GM23338 (cell line): ENCODE measurements around the gene SSTR3. TPM values are rescaled to one million over a fixed set of nuclear protein-coding genes. Genes with fewer than 3 reads are reported as not detected.

Experiments used
- ATAC-seq: fragments of 200-7000 bp; cut with Tn5 transposase; 3 replicates; pipeline ENCODE4 v1.9.1; 2020
- DNase-seq: peaks from one replicate; pipeline ENCODE4 v3.0.0-alpha.2; 2015; ENCODE audit warnings: low spot score
- H2AFZ ChIP-seq: fragments of 200-600 bp; sonication (generic); 2 replicates; pipeline ENCODE4 v1.8.0; 2016; ENCODE audit warnings: antibody characterized with exemption, mild to moderate bottlenecking, moderate library complexity
- H3F3A ChIP-seq: fragments of 200-600 bp; sonication (generic); replicated peaks from 2 replicates; pipeline ENCODE4 v1.8.0; 2017; ENCODE audit warnings: antibody characterized with exemption, mixed run types, low read depth
- H3K27ac ChIP-seq: fragments of 200-600 bp; sonication (generic); 2 replicates; pipeline ENCODE4 v1.6.1; 2016; ENCODE audit warnings: low read depth
- H3K27me3 ChIP-seq: fragments of 200-600 bp; sonication (generic); 2 replicates; pipeline ENCODE4 v1.8.0; 2016; ENCODE audit warnings: mild to moderate bottlenecking, mixed run types, moderate library complexity; ENCODE audit not compliant: insufficient read depth
- H3K36me3 ChIP-seq: fragments of 200-600 bp; sonication (generic); 2 replicates; pipeline ENCODE4 v1.8.0; 2016; ENCODE audit warnings: mild to moderate bottlenecking; ENCODE audit not compliant: insufficient read depth
- H3K4me1 ChIP-seq: fragments of 200-600 bp; sonication (generic); 2 replicates; pipeline ENCODE4 v1.8.0; 2016; ENCODE audit warnings: mild to moderate bottlenecking, moderate library complexity; ENCODE audit not compliant: insufficient read depth
- H3K4me2 ChIP-seq: fragments of 200-600 bp; sonication (generic); 2 replicates; pipeline ENCODE4 v1.7.1; 2017; ENCODE audit warnings: mixed run types
- H3K4me3 ChIP-seq: fragments of 200-600 bp; sonication (generic); 2 replicates; pipeline ENCODE4 v1.6.1; 2016; ENCODE audit warnings: mixed run types
- H3K79me2 ChIP-seq: fragments of 200-600 bp; sonication (generic); replicated peaks from 2 replicates; pipeline ENCODE4 v1.8.0; 2017; ENCODE audit warnings: mild to moderate bottlenecking; ENCODE audit not compliant: insufficient read depth
- H3K9me2 ChIP-seq: fragments of 200-600 bp; sonication (generic); 2 replicates; pipeline ENCODE4 v1.8.0; 2017; ENCODE audit not compliant: insufficient read depth
- H4K20me1 ChIP-seq: fragments of 200-600 bp; sonication (generic); replicated peaks from 2 replicates; pipeline ENCODE4 v1.8.0; 2017; ENCODE audit warnings: mild to moderate bottlenecking; ENCODE audit not compliant: insufficient read depth
- H3K27ac Mint-ChIP-seq: 2 replicates; pipeline ENCODE4 v1.8.0; 2020; ENCODE audit warnings: inconsistent platforms, mild to moderate bottlenecking, moderate library complexity, mixed read lengths
- H3K27me3 Mint-ChIP-seq: 3 replicates; pipeline ENCODE4 v1.8.0; 2022; ENCODE audit warnings: low read depth, mild to moderate bottlenecking, moderate library complexity, mixed read lengths, inconsistent platforms; ENCODE audit not compliant: insufficient read depth, poor library complexity
- H3K36me3 Mint-ChIP-seq: 3 replicates; pipeline ENCODE4 v1.8.0; 2021; ENCODE audit warnings: low read depth, mild to moderate bottlenecking, inconsistent platforms, moderate library complexity, mixed read lengths
- H3K4me1 Mint-ChIP-seq: 3 replicates; pipeline ENCODE4 v1.8.0; 2020; ENCODE audit warnings: mild to moderate bottlenecking, inconsistent platforms, mixed read lengths
- H3K4me3 Mint-ChIP-seq: 3 replicates; pipeline ENCODE4 v1.8.0; 2021; ENCODE audit warnings: moderate library complexity, mild to moderate bottlenecking, inconsistent platforms, mixed read lengths
- H3K9me3 Mint-ChIP-seq: 3 replicates; pipeline ENCODE4 v1.8.0; 2020; ENCODE audit warnings: moderate library complexity, mild to moderate bottlenecking, inconsistent platforms, mixed read lengths
- CREB1 ChIP-seq: fragments of 250-450 bp; sonication (Bioruptor Pico); IDR thresholded peaks from 2 replicates; pipeline ENCODE4 v1.5.0; 2020; ENCODE audit warnings: low read depth, mild to moderate bottlenecking, moderate library complexity
- EZH2 ChIP-seq: fragments of 200-600 bp; sonication (generic); IDR thresholded peaks from one replicate; pipeline ENCODE4 v1.8.0; 2017; ENCODE audit warnings: antibody characterized with exemption, mild to moderate bottlenecking, low read depth; ENCODE audit not compliant: unreplicated experiment
- EZH2phosphoT487 ChIP-seq: fragments of 200-600 bp; sonication (generic); IDR thresholded peaks from one replicate; pipeline ENCODE4 v1.8.1; 2018; ENCODE audit warnings: antibody characterized with exemption; ENCODE audit not compliant: unreplicated experiment
- JUNB ChIP-seq: IDR thresholded peaks from one replicate; pipeline ENCODE4 v1.6.1; 2016; ENCODE audit warnings: antibody characterized with exemption; ENCODE audit not compliant: unreplicated experiment
- NANOG ChIP-seq: IDR thresholded peaks from 2 replicates; pipeline ENCODE4 v1.6.1; 2016; ENCODE audit warnings: antibody characterized with exemption, borderline replicate concordance
- POLR2AphosphoS5 ChIP-seq: IDR thresholded peaks from 2 replicates; pipeline ENCODE4 v1.6.1; 2016; ENCODE audit warnings: antibody characterized with exemption, low read depth
- STAT1 ChIP-seq: IDR thresholded peaks from one replicate; pipeline ENCODE4 v1.6.1; 2016; ENCODE audit warnings: antibody characterized with exemption; ENCODE audit not compliant: unreplicated experiment
- ZNF114 ChIP-seq: fragments of 250-450 bp; sonication (Bioruptor Pico); IDR thresholded peaks from 2 replicates; pipeline ENCODE4 v1.5.0; 2020; ENCODE audit warnings: mild to moderate bottlenecking, moderate library complexity
- ZNF331 ChIP-seq: fragments of 250-450 bp; sonication (Bioruptor Pico); IDR thresholded peaks from 2 replicates; pipeline ENCODE4 v1.5.0; 2020; ENCODE audit warnings: low read depth, mild to moderate bottlenecking, moderate library complexity
- polyA plus RNA-seq: library from polyadenylated mRNA; unstranded; fragments of >200 nt; fragmentation: Nextera tagmentation; extraction: Ambion mirVana; gene quantifications from 2 replicates; pipeline ENCODE4 v1.2.1, GENCODE V29; 2016
- total RNA-seq: library from RNA; depleted of rRNA; stranded (reverse); fragments of >200 nt; shearing (Covaris generic); gene quantifications from 2 replicates; pipeline ENCODE4 v1.2.3, GENCODE V29; 2014
- TF ChIP-seq, protein P1 (sequence below): IDR thresholded peaks from 2 replicates; pipeline ENCODE4 v1.6.1; 2016; ENCODE audit warnings: antibody characterized with exemption
- TF ChIP-seq, protein P2 (sequence below), 2 experiments: fragments of 200-600 bp in 1 of 2; sonication (generic) in 1 of 2; conservative IDR thresholded peaks; 2 replicates each; pipeline versions ENCODE4 v1.5.1 to v1.6.1; 2016 to 2017; ENCODE audit warnings: antibody characterized with exemption in 2 of 2, low read depth in 2 of 2, mild to moderate bottlenecking in 2 of 2, moderate library complexity in 1 of 2
- TF ChIP-seq, protein P3 (sequence below): IDR thresholded peaks from one replicate; pipeline ENCODE4 v1.6.1; 2018; ENCODE audit warnings: antibody characterized with exemption; ENCODE audit not compliant: unreplicated experiment
- TF ChIP-seq, protein P4 (sequence below): fragments of 250-450 bp; sonication (Bioruptor Pico); IDR thresholded peaks from 2 replicates; pipeline ENCODE4 v1.5.0; 2020; ENCODE audit warnings: mild to moderate bottlenecking, moderate library complexity

Gene SSTR3
- total and polyA plus RNA-seq, 2 experiments from 2014 or later, result 0.66 TPM; not detected in 1

DNA sequence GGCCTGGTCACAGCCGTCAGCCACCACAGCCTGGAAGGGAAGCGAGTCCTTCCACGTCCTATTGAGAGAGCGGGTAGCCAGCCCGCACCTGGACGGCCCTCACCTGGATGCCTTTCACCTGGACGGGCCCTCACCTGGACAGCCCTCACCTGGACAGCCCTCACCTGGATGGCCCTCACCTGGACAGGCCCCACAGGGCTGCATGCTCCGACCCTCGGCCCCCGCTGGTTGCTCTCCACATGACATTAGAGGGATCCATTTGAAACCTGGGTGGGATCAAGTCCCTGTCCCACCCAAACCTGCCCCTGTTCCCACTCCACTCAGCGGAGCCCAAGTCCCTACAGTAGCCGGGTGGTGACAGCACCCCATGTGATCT, 27.9 kb downstream of the SSTR3 start:
- H3K36me3 ChIP-seq, result no peaks in the 10 kb centered on the region
- H3K79me2 ChIP-seq, result no peaks in the 10 kb centered on the region
- H3K4me3 ChIP-seq, result no peak overlapping the region
- H3K4me1 ChIP-seq, result peaks cover 28% of the 10 kb centered on the region
- no peak overlapping the region for H3K27ac ChIP-seq
- H3K9me2 ChIP-seq, result no peaks in the 10 kb centered on the region
- H2AFZ ChIP-seq, result no peak overlapping the region
- peaks cover 10% of the 10 kb centered on the region; the same call in 1 of the 2 replicates for H3F3A ChIP-seq
- Mint-ChIP-seq H3K27me3 (peaks cover 12% of the 10 kb centered on the region), H3K4me1 (peaks cover 29% of the 10 kb centered on the region), H3K27ac (no peak overlapping the region), H3K4me3 (no peak overlapping the region), H3K36me3 (peaks cover under 1% of the 10 kb centered on the region), H3K9me3 (no peaks in the 10 kb centered on the region; the same call in 2 of the 3 replicates)
- no peaks in the 10 kb centered on the region for H4K20me1 ChIP-seq
- DNase-seq (no peak), ATAC-seq (no peak)
- H3K4me2 ChIP-seq, result no peak overlapping the region
- TF ChIP-seq, protein P1, sequence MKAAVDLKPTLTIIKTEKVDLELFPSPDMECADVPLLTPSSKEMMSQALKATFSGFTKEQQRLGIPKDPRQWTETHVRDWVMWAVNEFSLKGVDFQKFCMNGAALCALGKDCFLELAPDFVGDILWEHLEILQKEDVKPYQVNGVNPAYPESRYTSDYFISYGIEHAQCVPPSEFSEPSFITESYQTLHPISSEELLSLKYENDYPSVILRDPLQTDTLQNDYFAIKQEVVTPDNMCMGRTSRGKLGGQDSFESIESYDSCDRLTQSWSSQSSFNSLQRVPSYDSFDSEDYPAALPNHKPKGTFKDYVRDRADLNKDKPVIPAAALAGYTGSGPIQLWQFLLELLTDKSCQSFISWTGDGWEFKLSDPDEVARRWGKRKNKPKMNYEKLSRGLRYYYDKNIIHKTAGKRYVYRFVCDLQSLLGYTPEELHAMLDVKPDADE, result no peak
- TF ChIP-seq JUNB, result no peak
- no peak for TF ChIP-seq EZH2phosphoT487
- no peak for TF ChIP-seq POLR2AphosphoS5
- no peak for TF ChIP-seq ZNF114 (CRISPR knock-in tag)
- TF ChIP-seq ZNF331 (CRISPR knock-in tag), result no peak
- TF ChIP-seq, protein P2, sequence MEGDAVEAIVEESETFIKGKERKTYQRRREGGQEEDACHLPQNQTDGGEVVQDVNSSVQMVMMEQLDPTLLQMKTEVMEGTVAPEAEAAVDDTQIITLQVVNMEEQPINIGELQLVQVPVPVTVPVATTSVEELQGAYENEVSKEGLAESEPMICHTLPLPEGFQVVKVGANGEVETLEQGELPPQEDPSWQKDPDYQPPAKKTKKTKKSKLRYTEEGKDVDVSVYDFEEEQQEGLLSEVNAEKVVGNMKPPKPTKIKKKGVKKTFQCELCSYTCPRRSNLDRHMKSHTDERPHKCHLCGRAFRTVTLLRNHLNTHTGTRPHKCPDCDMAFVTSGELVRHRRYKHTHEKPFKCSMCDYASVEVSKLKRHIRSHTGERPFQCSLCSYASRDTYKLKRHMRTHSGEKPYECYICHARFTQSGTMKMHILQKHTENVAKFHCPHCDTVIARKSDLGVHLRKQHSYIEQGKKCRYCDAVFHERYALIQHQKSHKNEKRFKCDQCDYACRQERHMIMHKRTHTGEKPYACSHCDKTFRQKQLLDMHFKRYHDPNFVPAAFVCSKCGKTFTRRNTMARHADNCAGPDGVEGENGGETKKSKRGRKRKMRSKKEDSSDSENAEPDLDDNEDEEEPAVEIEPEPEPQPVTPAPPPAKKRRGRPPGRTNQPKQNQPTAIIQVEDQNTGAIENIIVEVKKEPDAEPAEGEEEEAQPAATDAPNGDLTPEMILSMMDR (conservative IDR thresholded peaks at IDR 0.05; ENCODE audit: low read depth in 2 of 2), result no peak
- TF ChIP-seq NANOG, result no peak
- TF ChIP-seq, protein P3, sequence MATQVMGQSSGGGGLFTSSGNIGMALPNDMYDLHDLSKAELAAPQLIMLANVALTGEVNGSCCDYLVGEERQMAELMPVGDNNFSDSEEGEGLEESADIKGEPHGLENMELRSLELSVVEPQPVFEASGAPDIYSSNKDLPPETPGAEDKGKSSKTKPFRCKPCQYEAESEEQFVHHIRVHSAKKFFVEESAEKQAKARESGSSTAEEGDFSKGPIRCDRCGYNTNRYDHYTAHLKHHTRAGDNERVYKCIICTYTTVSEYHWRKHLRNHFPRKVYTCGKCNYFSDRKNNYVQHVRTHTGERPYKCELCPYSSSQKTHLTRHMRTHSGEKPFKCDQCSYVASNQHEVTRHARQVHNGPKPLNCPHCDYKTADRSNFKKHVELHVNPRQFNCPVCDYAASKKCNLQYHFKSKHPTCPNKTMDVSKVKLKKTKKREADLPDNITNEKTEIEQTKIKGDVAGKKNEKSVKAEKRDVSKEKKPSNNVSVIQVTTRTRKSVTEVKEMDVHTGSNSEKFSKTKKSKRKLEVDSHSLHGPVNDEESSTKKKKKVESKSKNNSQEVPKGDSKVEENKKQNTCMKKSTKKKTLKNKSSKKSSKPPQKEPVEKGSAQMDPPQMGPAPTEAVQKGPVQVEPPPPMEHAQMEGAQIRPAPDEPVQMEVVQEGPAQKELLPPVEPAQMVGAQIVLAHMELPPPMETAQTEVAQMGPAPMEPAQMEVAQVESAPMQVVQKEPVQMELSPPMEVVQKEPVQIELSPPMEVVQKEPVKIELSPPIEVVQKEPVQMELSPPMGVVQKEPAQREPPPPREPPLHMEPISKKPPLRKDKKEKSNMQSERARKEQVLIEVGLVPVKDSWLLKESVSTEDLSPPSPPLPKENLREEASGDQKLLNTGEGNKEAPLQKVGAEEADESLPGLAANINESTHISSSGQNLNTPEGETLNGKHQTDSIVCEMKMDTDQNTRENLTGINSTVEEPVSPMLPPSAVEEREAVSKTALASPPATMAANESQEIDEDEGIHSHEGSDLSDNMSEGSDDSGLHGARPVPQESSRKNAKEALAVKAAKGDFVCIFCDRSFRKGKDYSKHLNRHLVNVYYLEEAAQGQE, result no peak
- no peak for TF ChIP-seq CREB1 (CRISPR knock-in tag)
- no peak for TF ChIP-seq EZH2
- no peak for TF ChIP-seq STAT1
- TF ChIP-seq, protein P4, sequence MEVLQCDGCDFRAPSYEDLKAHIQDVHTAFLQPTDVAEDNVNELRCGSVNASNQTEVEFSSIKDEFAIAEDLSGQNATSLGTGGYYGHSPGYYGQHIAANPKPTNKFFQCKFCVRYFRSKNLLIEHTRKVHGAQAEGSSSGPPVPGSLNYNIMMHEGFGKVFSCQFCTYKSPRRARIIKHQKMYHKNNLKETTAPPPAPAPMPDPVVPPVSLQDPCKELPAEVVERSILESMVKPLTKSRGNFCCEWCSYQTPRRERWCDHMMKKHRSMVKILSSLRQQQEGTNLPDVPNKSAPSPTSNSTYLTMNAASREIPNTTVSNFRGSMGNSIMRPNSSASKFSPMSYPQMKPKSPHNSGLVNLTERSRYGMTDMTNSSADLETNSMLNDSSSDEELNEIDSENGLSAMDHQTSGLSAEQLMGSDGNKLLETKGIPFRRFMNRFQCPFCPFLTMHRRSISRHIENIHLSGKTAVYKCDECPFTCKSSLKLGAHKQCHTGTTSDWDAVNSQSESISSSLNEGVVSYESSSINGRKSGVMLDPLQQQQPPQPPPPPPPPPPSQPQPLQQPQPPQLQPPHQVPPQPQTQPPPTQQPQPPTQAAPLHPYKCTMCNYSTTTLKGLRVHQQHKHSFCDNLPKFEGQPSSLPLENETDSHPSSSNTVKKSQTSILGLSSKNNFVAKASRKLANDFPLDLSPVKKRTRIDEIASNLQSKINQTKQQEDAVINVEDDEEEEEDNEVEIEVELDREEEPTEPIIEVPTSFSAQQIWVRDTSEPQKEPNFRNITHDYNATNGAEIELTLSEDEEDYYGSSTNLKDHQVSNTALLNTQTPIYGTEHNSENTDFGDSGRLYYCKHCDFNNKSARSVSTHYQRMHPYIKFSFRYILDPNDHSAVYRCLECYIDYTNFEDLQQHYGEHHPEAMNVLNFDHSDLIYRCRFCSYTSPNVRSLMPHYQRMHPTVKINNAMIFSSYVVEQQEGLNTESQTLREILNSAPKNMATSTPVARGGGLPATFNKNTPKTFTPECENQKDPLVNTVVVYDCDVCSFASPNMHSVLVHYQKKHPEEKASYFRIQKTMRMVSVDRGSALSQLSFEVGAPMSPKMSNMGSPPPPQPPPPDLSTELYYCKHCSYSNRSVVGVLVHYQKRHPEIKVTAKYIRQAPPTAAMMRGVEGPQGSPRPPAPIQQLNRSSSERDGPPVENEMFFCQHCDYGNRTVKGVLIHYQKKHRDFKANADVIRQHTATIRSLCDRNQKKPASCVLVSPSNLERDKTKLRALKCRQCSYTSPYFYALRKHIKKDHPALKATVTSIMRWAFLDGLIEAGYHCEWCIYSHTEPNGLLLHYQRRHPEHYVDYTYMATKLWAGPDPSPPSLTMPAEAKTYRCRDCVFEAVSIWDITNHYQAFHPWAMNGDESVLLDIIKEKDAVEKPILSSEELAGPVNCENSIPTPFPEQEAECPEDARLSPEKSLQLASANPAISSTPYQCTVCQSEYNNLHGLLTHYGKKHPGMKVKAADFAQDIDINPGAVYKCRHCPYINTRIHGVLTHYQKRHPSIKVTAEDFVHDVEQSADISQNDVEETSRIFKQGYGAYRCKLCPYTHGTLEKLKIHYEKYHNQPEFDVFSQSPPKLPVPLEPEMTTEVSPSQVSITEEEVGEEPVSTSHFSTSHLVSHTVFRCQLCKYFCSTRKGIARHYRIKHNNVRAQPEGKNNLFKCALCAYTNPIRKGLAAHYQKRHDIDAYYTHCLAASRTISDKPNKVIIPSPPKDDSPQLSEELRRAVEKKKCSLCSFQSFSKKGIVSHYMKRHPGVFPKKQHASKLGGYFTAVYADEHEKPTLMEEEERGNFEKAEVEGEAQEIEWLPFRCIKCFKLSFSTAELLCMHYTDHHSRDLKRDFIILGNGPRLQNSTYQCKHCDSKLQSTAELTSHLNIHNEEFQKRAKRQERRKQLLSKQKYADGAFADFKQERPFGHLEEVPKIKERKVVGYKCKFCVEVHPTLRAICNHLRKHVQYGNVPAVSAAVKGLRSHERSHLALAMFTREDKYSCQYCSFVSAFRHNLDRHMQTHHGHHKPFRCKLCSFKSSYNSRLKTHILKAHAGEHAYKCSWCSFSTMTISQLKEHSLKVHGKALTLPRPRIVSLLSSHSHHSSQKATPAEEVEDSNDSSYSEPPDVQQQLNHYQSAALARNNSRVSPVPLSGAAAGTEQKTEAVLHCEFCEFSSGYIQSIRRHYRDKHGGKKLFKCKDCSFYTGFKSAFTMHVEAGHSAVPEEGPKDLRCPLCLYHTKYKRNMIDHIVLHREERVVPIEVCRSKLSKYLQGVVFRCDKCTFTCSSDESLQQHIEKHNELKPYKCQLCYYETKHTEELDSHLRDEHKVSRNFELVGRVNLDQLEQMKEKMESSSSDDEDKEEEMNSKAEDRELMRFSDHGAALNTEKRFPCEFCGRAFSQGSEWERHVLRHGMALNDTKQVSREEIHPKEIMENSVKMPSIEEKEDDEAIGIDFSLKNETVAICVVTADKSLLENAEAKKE (CRISPR knock-in tag), result no peak
- H3K27me3 ChIP-seq, result no peaks in the 10 kb centered on the region
